ENCODE measurements around the gene AFDN.

AFDN gene

DNA sequence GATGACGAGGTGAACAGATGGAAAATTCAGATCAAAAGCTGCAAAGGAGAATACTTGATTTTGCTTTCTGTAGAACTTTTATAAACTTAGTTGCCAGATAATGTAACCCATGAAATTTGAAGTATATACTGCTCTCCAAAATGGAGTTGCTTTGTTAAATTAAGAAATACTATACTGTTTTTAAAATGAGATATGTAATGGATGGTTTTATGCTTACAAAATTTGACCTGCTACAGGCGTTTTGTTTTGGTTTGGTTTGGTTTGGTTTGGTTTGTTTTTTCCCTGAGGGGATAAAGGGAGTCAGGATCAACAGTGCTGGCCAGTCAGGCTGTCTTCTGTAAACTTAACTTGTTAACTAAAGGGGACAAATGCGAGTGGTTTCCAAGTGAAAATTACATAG, 115.1 kb downstream of the AFDN start:
- Histone ChIP-seq H3K79me2 (ENCODE audit: insufficient read depth, low read length) (no peaks in the 10 kb centered on the region), H3K36me3 (ENCODE audit: low read length) (peaks cover 4% of the 10 kb centered on the region; the same call in 1 of the 2 replicates), H3F3A (ENCODE audit: insufficient read depth) (no peaks in the 10 kb centered on the region), H3K9me2 (replicated peaks; ENCODE audit: insufficient read depth, low read length) (no peaks in the 10 kb centered on the region), H3K9me3 (ENCODE audit: insufficient read depth, low read length) (no peaks in the 10 kb centered on the region), H3K4me3 (ENCODE audit: insufficient read depth, low read length, poor library complexity, severe bottlenecking) (no peak overlapping the region), H2AFZ (ENCODE audit: low read depth, low read length, severe bottlenecking) (no peak overlapping the region), H3K27ac (ENCODE audit: low read depth, low read length) (no peak overlapping the region), H3K9ac (ENCODE audit: low read length) (no peak overlapping the region), H3K4me2 (ENCODE audit: low read depth, low read length, poor library complexity, severe bottlenecking) (no peak overlapping the region), H4K20me1 (ENCODE audit: low read depth, low read length) (no peaks in the 10 kb centered on the region), H3K27me3 (ENCODE audit: low read length) (no peaks in the 10 kb centered on the region)
- TF ChIP-seq, protein P1, sequence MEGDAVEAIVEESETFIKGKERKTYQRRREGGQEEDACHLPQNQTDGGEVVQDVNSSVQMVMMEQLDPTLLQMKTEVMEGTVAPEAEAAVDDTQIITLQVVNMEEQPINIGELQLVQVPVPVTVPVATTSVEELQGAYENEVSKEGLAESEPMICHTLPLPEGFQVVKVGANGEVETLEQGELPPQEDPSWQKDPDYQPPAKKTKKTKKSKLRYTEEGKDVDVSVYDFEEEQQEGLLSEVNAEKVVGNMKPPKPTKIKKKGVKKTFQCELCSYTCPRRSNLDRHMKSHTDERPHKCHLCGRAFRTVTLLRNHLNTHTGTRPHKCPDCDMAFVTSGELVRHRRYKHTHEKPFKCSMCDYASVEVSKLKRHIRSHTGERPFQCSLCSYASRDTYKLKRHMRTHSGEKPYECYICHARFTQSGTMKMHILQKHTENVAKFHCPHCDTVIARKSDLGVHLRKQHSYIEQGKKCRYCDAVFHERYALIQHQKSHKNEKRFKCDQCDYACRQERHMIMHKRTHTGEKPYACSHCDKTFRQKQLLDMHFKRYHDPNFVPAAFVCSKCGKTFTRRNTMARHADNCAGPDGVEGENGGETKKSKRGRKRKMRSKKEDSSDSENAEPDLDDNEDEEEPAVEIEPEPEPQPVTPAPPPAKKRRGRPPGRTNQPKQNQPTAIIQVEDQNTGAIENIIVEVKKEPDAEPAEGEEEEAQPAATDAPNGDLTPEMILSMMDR (IDR thresholded peaks at IDR 0.05; ENCODE audit: insufficient read depth, low read length, poor library complexity, severe bottlenecking) = no peak
- no peak for TF ChIP-seq EZH2phosphoT487 (conservative IDR thresholded peaks at IDR 0.05; ENCODE audit: low read length)

DNA sequence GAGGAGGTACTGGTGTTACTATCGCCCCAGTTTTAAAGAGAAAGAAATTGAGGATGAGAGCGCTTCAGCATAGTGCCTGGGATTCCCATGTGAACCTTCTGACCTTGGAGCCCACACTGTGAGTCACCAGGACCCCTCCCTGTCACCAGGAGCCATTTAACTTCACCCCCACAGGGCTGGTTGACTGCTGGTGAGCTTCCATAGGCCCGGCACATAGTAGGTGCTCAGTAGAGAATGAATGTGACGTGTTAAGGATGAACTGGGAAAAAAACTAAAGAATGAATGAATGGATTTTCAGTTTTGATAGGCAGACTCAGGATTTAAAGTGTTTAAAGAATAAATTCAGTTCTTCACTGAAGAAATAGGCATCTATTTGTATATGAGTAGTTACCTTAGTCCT, 117.4 kb downstream of the AFDN start:
- no peak overlapping the region for H3K9ac ChIP-seq (ENCODE audit: low read length)
- no peak for TF ChIP-seq EZH2phosphoT487 (conservative IDR thresholded peaks at IDR 0.05; ENCODE audit: low read length)
- TF ChIP-seq, protein P1 (IDR thresholded peaks at IDR 0.05; ENCODE audit: insufficient read depth, low read length, poor library complexity, severe bottlenecking) = no peak
- peaks cover 4% of the 10 kb centered on the region; the same call in 1 of the 2 replicates for H3K36me3 ChIP-seq (ENCODE audit: low read length)

DNA sequence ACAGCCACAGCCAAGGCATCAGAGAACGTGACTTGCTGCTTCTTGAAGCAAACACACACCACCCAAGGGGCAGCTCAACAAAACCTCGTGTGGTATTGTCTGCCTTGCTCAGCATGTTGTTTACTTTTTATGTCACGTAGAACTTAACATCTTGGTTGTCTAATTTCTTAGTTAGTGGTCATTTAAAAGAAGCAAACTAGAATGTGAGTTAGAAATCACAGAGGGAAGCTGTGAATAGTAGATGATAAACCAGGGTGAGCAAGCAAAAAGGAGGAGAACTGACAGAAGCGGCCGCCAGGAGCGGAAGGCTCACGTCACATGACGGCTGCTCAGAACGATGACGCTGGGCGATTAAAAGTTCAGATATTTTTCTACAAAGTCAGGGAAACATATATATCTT, 119.3 kb downstream of the AFDN start:
- no peaks in the 10 kb centered on the region for H3K9me2 ChIP-seq (replicated peaks; ENCODE audit: insufficient read depth, low read length)
- H3F3A ChIP-seq (ENCODE audit: insufficient read depth) = no peaks in the 10 kb centered on the region
- TF ChIP-seq EZH2phosphoT487 (conservative IDR thresholded peaks at IDR 0.05; ENCODE audit: low read length) = no peak
- TF ChIP-seq, protein P1 (IDR thresholded peaks at IDR 0.05; ENCODE audit: insufficient read depth, low read length, poor library complexity, severe bottlenecking) = no peak
- no peak overlapping the region for H3K4me2 ChIP-seq (ENCODE audit: low read depth, low read length, poor library complexity, severe bottlenecking)
- no peak overlapping the region for H2AFZ ChIP-seq (ENCODE audit: low read depth, low read length, severe bottlenecking)
- H3K79me2 ChIP-seq (ENCODE audit: insufficient read depth, low read length) = no peaks in the 10 kb centered on the region
- H3K27ac ChIP-seq (ENCODE audit: low read depth, low read length) = no peak overlapping the region
- peaks cover 4% of the 10 kb centered on the region; the same call in 1 of the 2 replicates for H3K36me3 ChIP-seq (ENCODE audit: low read length)
- H3K27me3 ChIP-seq (ENCODE audit: low read length) = no peaks in the 10 kb centered on the region
- no peak overlapping the region for H3K9ac ChIP-seq (ENCODE audit: low read length)
- no peak overlapping the region for H3K4me3 ChIP-seq (ENCODE audit: insufficient read depth, low read length, poor library complexity, severe bottlenecking)
- H4K20me1 ChIP-seq (ENCODE audit: low read depth, low read length) = no peaks in the 10 kb centered on the region
- H3K9me3 ChIP-seq (ENCODE audit: insufficient read depth, low read length) = no peaks in the 10 kb centered on the region

More for the DNA sequence above, 117.4 kb downstream of the AFDN start:
- H3K4me2 ChIP-seq (ENCODE audit: low read depth, low read length, poor library complexity, severe bottlenecking) = no peak overlapping the region
- no peaks in the 10 kb centered on the region for H3K27me3 ChIP-seq (ENCODE audit: low read length)
- no peaks in the 10 kb centered on the region for H3K9me2 ChIP-seq (replicated peaks; ENCODE audit: insufficient read depth, low read length)
- H3K79me2 ChIP-seq (ENCODE audit: insufficient read depth, low read length) = no peaks in the 10 kb centered on the region
- no peak overlapping the region for H3K4me3 ChIP-seq (ENCODE audit: insufficient read depth, low read length, poor library complexity, severe bottlenecking)
- H3K27ac ChIP-seq (ENCODE audit: low read depth, low read length) = no peak overlapping the region
- no peaks in the 10 kb centered on the region for H3K9me3 ChIP-seq (ENCODE audit: insufficient read depth, low read length)
- H4K20me1 ChIP-seq (ENCODE audit: low read depth, low read length) = no peaks in the 10 kb centered on the region
- H3F3A ChIP-seq (ENCODE audit: insufficient read depth) = no peaks in the 10 kb centered on the region
- no peak overlapping the region for H2AFZ ChIP-seq (ENCODE audit: low read depth, low read length, severe bottlenecking)

Measured in SU-DHL-6 (cell line).